ENCODE data around the gene CDH6.

DNA sequence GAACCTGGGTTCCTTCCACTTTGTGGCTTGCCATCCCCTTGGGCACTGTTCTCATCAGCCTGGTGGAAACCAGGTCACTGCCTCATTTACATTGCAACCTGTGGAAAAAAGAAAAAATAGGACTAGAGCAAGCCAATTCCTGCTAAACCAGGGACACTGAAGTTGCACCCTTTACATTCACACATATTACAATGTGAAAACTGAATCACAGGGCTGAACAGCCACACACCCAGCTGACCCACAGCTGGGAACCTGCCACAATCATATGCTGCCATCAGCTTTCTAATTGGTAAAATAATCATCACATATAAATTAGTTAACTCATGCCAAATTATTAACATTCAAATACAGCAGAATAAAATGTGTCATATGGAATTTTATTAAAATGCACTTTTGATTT is 94.5 kb downstream of the CDH6 start:
- TF ChIP-seq, protein P1, sequence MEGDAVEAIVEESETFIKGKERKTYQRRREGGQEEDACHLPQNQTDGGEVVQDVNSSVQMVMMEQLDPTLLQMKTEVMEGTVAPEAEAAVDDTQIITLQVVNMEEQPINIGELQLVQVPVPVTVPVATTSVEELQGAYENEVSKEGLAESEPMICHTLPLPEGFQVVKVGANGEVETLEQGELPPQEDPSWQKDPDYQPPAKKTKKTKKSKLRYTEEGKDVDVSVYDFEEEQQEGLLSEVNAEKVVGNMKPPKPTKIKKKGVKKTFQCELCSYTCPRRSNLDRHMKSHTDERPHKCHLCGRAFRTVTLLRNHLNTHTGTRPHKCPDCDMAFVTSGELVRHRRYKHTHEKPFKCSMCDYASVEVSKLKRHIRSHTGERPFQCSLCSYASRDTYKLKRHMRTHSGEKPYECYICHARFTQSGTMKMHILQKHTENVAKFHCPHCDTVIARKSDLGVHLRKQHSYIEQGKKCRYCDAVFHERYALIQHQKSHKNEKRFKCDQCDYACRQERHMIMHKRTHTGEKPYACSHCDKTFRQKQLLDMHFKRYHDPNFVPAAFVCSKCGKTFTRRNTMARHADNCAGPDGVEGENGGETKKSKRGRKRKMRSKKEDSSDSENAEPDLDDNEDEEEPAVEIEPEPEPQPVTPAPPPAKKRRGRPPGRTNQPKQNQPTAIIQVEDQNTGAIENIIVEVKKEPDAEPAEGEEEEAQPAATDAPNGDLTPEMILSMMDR (IDR thresholded peaks at IDR 0.05; ENCODE audit: insufficient read depth, low read length, poor library complexity, severe bottlenecking): no peak
- no peak for TF ChIP-seq EZH2phosphoT487 (conservative IDR thresholded peaks at IDR 0.05; ENCODE audit: low read length)

All from SU-DHL-6 (cell line).